Measurements from ENCODE around the gene RRAGC. TPM values are rescaled to one million over a fixed set of nuclear protein-coding genes. Genes with fewer than 3 reads are reported as not detected.
"Not testable (repeated sequence)": the region's sequence is repeated elsewhere in the genome, so short reads cannot be mapped to it uniquely, and the experiment has no call there.

The RRAGC gene
- total RNA-seq, 1 experiment from 2014 or later = 7.9 TPM

DNA sequence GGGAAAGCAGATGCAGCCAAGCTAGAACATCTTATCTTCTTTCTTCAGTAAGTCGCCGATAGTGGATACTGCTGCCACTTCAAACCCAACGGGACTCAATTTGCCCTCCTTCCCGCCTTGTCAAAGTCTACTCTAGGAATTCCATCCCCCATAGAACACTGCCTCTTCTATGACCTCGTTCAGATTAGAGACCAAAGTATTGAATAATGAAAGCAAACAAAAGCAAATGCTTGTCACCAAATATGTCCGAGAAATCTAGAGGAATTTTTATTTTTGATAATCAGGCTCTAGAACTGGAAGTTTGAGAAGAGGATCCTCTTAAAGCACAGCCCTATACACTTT, 853 bp upstream of the RRAGC start:
- DNase-seq (ENCODE audit: extremely low read depth, low read depth) = no peak

DNA sequence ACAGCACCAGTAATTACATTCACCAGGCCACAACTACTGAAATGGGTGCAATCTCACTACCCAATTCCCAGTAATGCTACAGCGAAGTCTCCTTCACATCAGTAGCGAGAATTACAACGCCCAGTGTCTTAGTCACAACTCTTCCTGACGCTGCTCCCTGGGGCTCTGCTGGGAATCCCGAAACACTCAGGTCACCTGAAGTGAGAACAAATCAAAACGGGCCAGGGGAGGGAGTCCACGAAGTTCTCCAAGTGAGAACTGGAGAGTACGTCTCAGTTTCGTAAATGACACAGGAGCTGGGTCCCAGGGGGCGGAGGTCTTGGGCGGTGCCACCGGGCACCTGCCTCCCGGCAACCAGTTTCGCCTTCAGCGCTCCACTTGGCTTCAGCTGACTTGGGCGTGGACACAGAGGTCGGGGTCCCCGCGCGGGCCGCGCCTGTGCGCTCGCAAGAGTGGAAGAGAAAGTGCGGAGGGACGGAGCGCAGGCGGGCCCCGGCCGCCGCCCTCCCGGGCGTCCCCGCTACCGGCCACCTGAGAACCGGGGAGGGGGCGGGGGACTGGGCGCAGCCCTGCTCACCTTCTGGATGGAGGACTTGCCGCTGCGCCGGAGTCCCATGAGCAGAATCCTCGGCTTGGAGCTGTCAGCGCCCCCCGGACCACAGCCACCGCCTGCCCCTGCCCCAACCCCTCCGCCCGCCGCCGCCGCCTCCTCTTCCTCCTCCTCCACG, 575 bp downstream of the RRAGC start:
- DNase-seq (ENCODE audit: extremely low read depth, low read depth) = no peak

DNA sequence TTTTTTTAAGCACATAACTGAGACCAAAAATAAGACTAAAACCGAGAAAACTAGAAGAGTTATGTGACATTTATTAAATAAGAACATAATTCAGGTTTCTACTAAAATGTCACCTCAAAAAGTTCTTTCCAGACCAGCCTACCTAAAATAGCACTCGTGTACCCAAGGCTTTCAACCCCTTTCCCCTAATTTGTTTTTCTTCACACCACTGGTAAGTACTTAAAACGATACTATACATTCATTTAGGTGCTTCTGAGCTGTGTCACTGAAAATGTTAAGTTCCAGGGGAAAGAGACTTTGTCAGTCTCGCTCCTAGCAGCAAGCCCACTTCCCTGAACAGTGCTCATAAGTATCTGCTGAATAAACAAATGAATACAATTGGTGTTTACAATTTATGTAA, 6.8 kb downstream of the RRAGC start:
- no peak for DNase-seq (ENCODE audit: extremely low read depth, low read depth)

DNA sequence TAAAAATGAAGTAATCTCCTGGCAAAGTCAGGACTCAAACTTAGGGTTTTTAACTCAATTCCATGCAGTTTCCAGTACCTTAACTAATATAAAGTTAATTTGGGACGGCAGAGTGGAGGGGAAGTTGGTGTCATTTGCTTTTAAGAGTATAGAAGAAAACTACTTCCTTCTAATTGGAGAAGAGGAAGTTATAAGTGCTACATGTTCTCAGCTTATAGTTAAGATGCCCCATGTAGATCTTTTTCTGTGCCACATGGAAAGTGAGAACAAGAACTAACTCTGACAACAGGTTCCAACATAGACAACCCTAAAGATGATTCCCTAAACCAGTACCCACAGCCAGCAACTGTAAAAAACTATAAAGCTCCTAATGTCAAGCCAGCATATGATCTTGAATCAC, 11.5 kb downstream of the RRAGC start:
- no peak for DNase-seq (ENCODE audit: extremely low read depth, low read depth)

DNA sequence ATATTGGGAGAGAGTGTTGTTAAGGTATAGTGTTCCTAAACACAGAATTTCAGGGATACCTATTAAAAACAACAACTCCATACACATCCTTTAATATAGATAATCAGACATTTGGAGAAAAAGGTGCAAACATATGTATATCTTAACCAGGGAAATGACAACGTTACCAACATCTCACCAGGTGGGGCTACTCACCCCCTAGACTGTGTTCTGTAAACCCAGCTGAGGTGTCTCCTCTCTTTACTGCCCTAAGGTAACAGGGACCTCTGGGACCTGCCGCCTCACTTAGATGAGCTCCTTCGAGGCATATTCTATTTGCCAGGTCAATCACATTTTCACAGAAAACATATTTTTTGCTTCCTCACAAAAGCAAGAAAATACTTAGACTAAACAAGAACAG, 13.4 kb downstream of the RRAGC start:
- DNase-seq (ENCODE audit: extremely low read depth, low read depth) = no peak

DNA sequence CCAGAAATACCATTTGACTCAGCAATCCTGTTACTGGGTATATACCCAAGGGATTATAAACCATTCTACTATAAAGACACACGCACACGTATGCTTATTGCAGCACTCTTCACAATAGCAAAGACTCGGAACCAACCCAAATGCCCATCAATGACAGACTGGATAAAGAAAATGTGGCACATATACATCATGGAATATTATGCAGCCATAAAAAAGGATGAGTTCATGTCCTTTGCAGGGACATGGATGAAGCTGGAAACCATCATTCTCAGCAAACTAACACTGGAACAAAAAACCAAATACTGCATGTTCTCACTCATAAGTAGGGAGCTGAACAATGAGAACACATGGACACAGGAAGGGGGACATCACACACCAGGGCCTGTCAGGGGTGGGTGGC, 14.5 kb downstream of the RRAGC start:
- not testable (repeated sequence) for DNase-seq (ENCODE audit: extremely low read depth, low read depth)

DNA sequence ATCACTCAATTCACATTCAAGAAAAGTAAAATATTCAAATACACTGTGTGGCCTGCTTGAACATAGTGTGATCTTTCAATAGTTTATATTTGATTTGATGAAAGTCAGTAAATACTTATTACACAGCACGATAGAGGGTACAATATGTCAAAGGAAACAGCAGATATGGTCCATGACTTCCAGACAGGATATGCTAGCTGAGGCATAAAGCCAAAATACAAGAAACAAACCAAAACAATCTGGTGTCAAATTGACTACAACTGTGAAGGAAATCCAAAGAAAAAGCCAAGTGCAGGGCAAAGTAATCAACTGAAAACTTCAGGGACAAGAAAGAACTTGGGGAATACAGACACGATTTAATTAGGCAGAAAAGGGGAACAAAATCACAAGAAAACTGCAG, 19.3 kb downstream of the RRAGC start:
- no peak for DNase-seq (ENCODE audit: extremely low read depth, low read depth)

DNA sequence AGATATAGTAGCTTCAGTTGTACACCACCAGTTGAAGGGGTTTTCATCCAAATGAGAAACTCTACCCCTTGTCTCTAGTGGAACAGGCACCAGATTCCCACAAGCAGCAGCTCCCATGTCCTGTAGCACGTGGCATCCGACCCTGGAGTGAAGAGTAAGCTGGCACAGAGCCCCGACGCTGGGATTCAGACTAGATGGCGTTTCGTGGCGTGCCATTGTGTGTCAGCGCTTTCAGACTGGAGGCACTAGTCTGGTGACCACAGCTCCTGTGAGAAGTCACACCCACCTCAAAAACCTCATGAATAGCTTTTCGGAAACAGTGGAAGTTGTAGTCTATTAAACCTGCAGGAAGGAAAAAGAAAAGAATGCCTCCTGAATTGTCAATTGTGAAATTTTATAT, 20.2 kb downstream of the RRAGC start:
- no peak for DNase-seq (ENCODE audit: extremely low read depth, low read depth)

DNA sequence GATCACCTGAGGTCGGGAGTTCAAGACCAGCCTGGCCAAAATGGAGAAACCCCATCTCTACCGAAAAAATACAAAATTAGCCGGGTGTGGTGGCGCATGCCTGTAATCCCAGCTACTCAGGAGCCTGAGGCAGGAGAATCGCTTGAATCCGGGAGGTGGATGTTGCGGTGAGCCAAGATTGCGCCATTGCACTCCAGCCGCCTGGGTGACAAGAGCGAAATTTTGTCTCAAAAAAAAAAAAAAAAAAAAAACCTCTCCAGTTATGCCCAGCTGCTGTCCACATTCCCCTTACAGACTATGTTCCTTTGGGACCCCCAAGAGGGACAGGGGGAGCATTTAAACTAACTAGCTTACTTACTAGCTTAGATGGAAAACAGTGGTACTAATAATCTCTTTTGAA, 23.3 kb downstream of the RRAGC start:
- DNase-seq (ENCODE audit: extremely low read depth, low read depth) = not testable (repeated sequence)

DNA sequence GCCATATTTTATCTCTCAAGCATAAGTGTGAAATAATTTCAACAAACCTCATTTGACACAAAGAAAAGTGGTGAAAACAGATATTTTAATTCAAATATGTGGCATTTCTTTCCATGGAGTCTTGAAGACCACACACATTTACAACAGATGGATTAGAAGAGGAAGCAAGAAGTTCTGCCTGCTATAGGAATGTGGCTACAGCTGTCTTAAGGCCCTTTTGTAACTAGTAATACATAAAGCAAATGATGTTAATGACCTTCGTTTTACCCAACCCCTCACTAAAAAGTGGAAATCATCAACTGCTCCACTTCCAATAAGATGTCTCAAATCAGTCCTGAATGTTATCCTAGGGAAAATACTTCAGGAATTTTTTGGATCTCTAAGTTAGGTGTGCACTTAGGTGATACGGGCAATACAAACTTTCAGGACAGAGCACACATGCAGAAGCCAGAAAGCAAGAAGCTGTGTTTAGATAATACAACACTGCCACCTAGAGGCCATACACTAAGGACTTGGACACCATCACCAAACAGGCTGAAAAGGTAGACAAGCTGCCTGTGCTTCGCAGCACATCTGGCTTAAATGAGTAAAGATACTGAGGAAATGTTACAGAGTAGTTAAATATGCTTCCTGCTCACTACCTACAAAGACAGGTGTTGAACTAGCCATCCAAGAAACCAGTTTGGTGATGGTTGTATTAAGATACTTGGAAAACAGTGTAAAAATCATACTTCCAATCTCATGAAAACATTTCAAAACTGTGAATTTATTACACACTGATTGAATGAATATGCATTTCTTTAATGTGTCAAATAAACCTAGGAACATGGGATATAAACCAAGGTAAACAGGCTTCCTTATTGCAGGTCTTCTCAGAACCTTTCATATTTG, 24.4 kb downstream of the RRAGC start:
- peak; percentile 73 for DNase-seq (ENCODE audit: extremely low read depth, low read depth)

DNA sequence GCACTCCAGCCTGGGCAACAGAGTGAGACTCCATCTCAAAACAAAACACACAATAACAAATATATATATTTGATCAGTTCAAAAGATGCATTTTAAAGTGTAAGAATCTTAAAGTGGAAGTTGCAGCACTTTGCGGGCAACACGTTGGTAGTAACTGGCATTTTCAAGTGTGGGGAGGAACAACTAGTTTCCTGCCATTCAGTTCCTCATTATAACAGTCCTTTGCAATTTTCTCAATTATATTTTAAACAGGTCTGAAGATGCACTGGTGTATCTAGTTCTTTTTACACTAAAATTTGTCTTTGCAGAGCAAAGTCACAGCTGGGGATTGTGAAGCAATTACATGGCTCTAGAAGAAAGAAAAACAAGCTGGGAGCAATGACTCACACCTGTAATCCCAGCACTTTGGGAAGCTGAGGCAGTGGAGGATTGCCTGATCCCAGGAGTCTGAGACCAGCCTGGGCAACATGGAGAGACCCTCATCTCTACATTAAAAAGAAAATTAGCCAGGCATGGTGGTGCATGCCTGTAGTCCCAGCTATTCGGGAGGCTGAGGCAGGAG, 25.3 kb downstream of the RRAGC start:
- DNase-seq (ENCODE audit: extremely low read depth, low read depth) = no peak

DNA sequence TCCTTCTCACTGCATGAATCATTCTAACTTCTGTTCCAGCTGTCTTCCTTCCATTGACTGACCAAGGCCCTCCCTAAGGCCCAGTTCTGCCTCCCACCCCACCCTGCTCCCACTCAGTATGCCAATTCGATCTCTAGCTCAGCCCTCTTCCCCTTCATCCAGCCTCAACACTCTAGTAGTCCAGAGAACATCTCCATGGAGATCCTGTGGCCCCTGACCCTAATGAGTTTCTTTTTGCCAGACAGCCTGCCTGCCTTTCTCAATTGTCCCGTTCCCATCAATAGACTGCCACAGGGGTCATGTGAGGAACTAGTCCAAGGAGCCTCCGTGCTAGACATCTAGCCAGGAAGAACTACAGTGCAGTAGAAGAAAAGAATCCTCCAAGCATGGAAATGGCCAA, 26.4 kb downstream of the RRAGC start:
- no peak for DNase-seq (ENCODE audit: extremely low read depth, low read depth)

DNA sequence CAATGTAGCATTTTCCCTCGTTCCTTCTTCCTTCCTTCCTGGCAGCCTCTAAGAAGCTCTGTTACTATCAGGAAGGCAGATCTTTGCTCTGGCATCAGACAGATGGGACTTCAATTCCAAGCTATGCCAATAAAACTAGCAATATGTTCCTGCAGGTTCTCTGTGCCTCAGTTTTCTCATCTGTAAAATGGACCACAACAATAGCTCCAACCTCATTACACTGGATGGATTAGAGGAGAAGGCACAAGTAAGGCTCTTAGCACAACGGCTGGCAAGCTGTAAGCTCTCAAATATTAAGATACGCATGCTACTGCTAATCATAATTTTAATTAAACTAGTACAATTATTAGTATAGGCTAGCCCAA, 27.2 kb downstream of the RRAGC start:
- DNase-seq (ENCODE audit: extremely low read depth, low read depth) = no peak

DNA sequence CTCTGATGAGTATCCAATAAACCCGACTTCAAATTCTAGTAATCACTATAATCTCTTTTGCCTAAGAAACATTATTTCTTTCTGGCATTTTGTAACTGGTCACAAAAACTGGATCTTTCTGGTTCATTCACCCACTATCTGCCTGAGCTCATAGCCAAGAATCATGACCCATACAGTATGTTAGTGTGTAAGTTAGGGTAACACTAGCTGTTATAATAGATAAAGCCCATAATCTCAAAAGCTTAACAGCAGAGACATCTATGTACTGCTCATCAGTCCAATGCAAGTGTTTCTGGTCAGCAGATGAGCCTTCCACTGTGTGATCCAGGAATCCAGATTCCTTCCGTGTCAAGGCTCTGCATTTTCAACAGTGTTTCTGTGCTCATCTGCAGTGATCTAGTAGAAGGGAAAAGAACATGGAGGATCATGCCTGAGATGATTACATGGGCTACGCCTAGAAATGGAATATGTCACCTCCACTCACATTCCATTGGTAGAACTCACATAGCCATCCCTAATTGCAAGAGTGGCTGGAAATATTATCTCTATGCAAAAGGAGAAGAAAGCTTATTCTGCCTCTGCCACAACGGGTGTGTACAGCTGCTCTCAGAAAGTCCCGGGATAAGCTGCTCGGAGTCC, 27.7 kb downstream of the RRAGC start:
- DNase-seq (ENCODE audit: extremely low read depth, low read depth) = no peak

DNA sequence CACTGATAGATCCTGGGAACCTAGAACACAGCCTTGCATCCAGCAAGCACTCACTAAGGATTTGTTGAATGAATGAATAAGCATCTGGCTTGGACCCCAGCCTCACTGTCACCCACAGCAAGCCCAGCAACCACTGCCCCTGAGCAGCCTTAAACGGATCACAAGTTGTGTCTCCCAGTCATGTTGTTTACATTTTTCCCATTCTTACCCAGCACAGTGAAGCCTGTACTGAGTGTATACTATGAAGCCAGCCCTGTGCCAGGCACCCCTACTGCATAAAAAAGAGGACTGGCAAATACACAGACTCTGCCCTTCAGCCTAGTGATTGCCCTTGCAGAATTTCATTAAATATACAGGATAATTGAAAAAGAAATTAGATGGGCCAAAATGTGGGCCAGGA, 30.2 kb downstream of the RRAGC start:
- DNase-seq (ENCODE audit: extremely low read depth, low read depth) = no peak

DNA sequence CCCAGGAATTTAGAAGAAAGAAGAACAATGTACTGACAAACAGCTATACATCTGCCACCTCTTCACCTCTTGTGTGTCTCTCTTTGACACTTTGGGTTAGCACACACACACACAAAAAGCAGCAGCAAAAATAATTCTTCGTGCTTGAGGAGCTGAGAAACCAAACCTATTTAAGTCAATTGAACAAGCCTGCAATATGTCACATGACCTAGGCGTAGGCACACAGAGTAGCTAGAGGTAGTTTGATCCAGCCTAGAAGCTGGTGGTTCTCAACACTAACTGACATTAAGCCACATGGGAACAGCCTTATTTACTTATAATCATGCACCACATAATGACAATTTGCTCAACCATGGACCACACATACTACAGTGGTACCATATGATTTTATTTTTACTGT, 32.3 kb downstream of the RRAGC start:
- no peak for DNase-seq (ENCODE audit: extremely low read depth, low read depth)

DNA sequence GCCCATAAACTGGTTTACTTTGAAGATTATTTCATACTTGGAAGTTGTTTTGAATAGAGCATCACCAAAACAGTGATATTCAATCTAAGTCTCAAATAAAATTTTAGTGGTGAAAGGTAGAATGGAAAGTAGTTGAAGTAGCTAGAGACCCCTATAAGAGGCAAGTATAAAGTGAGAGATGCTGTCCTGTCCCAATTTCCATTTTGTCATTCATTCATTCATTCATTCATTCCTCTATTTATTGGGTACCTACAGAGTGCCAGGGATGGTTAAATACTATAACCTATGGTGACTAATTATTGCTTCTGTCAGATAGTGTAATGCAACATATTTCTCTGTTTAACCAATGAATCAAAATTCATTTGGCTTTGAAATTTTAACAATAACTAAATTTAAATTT, 32.7 kb downstream of the RRAGC start:
- DNase-seq (ENCODE audit: extremely low read depth, low read depth) = no peak

DNA sequence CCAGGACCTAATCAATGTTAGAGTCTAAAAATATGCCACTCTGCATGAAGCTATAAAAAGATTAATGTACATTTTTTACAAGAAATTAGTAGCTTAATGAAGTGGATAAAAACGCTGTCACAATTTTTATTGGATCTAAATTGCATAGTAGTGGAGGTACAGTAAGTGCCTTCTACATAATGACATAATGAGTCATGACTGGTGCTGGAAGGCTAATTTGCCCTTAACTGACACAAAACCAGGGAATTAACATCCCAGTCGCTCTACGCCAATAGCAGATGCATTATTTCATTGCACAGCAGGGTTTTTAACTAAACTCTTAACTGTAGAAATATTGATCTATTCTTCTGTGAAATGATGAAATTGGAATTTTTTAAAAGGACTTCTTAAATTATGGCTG, 33.3 kb downstream of the RRAGC start:
- no peak for DNase-seq (ENCODE audit: extremely low read depth, low read depth)

DNA sequence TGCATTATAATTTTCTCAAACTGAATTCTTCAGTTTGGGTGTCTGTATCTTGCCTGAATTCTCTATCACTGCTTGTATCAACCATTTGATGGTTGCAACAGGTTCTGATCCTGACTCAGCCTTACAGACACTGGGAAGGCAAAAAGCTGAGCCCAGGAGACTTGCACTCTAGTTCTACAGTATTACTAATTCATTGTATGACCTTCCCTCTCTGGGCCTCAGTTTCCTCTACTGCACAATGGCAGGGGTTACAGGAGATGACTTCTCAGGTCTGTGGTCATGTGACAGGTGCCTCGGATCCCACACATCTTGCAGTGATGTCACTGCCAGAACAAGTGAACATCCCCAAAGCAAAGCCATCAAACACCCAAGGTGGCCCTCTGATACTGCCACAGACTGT, 38.7 kb downstream of the RRAGC start:
- no peak for DNase-seq (ENCODE audit: extremely low read depth, low read depth)

DNA sequence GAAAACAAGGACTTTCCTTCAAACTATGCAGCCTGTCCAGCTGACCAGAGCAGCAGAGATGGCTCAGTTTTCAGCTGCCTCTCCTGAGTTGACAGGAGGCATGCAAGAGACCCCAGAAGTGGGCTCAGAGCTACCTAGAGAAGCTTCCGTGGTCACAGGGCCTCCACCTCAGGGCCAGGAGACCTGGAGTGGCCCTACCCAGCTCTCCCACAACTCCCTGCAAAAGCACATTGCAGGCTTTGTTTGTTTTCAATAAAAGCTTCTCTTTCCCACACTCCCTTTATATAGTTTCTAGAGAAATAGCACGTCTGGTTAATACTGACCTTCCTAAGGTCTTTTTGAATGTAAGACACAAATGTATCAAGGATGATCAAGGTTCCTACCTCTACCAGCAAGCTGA, 40.1 kb downstream of the RRAGC start:
- DNase-seq (ENCODE audit: extremely low read depth, low read depth) = no peak

DNA sequence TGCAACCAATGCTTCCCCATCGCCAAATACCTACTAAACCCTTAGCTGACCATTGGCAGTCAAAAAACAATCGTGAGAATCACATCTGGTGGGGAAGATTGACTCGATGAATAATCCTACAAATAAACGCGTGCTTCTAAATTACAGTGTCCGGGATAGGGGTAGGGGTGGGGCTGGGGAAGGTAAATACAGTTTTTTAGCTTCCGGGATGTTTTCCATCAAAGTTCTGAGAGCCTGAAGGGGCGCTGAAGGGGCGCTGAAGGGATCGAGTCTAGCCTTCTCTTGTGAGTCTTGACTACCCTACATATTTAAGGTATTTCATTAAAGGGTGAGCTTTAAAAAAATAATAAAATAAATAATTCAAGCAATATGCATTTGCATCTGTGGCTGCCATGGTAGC, 40.5 kb downstream of the RRAGC start:
- DNase-seq (ENCODE audit: extremely low read depth, low read depth) = no peak
